Right lobe of liver (tissue), 6 donors: ENCODE results near the gene EPHA6. TPM values are rescaled to one million over a fixed set of nuclear protein-coding genes. Genes with fewer than 3 reads are reported as not detected.

Source experiments
- ATAC-seq, 4 donors: fragments of 200-7000 bp; cut with Tn5 transposase; one replicate each; pipeline ENCODE4 v1.9.1; 2020; ENCODE audit warnings: mild to moderate bottlenecking in 4 of 4, moderate library complexity in 4 of 4
- DNase-seq, 3 donors: peaks; one replicate each; pipeline ENCODE4 v3.0.0-alpha.2; 2020
- H3K27ac ChIP-seq, 3 donors: fragments of 200-600 bp; one replicate each; pipeline ENCODE4 v1.8.0; 2022
- H3K27me3 ChIP-seq, 2 donors: fragments of 200-600 bp; one replicate each; pipeline ENCODE4 v1.8.0; 2022
- H3K36me3 ChIP-seq, 4 donors: fragments of 200-600 bp; sonication (generic) in 1 of 4; one replicate each; pipeline versions ENCODE4 v1.5.1 to v1.8.0; 2017 to 2022; ENCODE audit warnings: control low read depth in 1 of 4
- H3K4me1 ChIP-seq, 4 donors: fragments of 200-600 bp; sonication (generic) in 1 of 4; one replicate each; pipeline versions ENCODE4 v1.5.1 to v1.8.0; 2017 to 2022; ENCODE audit warnings: control low read depth in 1 of 4
- H3K4me3 ChIP-seq, 3 donors: fragments of 200-600 bp; one replicate each; pipeline ENCODE4 v1.8.0; 2022
- H3K9me3 ChIP-seq, 4 donors: fragments of 200-600 bp; sonication (generic) in 1 of 4; one replicate each; pipeline versions ENCODE4 v1.5.1 to v1.8.0; 2017 to 2022; ENCODE audit warnings: control low read depth in 1 of 4
- CTCF ChIP-seq, 4 donors: fragments of 200-600 bp in 3 of 4; fragments of 450-650 bp in 1 of 4; IDR thresholded peaks; one replicate each; pipeline versions ENCODE4 v1.5.1 to v1.8.0; 2016 to 2022; ENCODE audit warnings: antibody characterized with exemption in 4 of 4, mild to moderate bottlenecking in 2 of 4
- POLR2A ChIP-seq: fragments of 450-650 bp; IDR thresholded peaks from one replicate; pipeline ENCODE4 v1.6.1; 2017; ENCODE audit warnings: antibody characterized with exemption, mild to moderate bottlenecking
- WGBS: methylation state at CpG from one replicate; pipeline ENCODE4 v1.1.6; 2018; ENCODE audit warnings: low coverage, low lambda C conversion rate; ENCODE audit not compliant: insufficient coverage; ENCODE audit errors: missing lambda C conversion rate; 5-methylcytosine and 5-hydroxymethylcytosine counted together
- intact Hi-C, 2 donors: fragments of 100-400 bp; cut with DNase I; formaldehyde crosslinking; loops; one replicate each; pipeline versions ENCODE4 v1.11.2 to v1.14.1; 2022
- total RNA-seq, 6 experiments: library from RNA; depleted of rRNA in 2 of 6; stranded (reverse); fragments of >200 nt in 2 of 6; fragmentation: NEBNext Ultra II Directional in 3 of 6; extraction: Animal tissue kit (Norgen Biotek cat#: 25700) in 3 of 6; gene quantifications; one replicate each; pipeline versions ENCODE4 v1.1.0 to v1.2.4, GENCODE V29; 2016 to 2023
- donor health status: DM: no; HTN: yes; CAD: no.
- donor health status: DM: no; HTN: no; CAD: no.
- donor health status: DM: no; HTN: no; CAD: no.
- donor health status: DM: no; HTN: yes; CAD: no.
- donor health status: DM: no; HTN: yes; CAD: no.

The EPHA6 gene
- total RNA-seq, 6 experiments from 2014 or later: not detected

GRCh38 chr3:96833301-96833700 is 18.9 kb downstream of the EPHA6 start:
- DNase-seq: no peak
- TF ChIP-seq CTCF (IDR thresholded peaks at IDR 0.05) (no peak), POLR2A (no peak)
- Histone ChIP-seq H3K27me3 (no peaks in the 10 kb centered on the region), H3K27ac (no peak overlapping the region), H3K36me3 (no peaks in the 10 kb centered on the region), H3K9me3 (no peaks in the 10 kb centered on the region), H3K4me3 (no peak overlapping the region), H3K4me1 (no peaks in the 10 kb centered on the region)
- no peak for ATAC-seq
- intact Hi-C loops: no loop called here

- TF ChIP-seq CTCF (IDR thresholded peaks at IDR 0.05): no peak
- TF ChIP-seq POLR2A: no peak
- H3K4me3 ChIP-seq: no peak overlapping the region
- DNase-seq: no peak
- no peaks in the 10 kb centered on the region for H3K36me3 ChIP-seq
- intact Hi-C loops: no loop called here
- H3K4me1 ChIP-seq: no peaks in the 10 kb centered on the region
- WGBS: 23% methylated on average over 2 of the region's 2 CpGs
- ATAC-seq: no peak
- H3K27me3 ChIP-seq: no peaks in the 10 kb centered on the region
- H3K9me3 ChIP-seq: no peaks in the 10 kb centered on the region
- no peak overlapping the region for H3K27ac ChIP-seq
Measured at GRCh38 chr3:96836153-96836915, 21.9 kb downstream of the EPHA6 start.

- Histone ChIP-seq H3K4me3 (no peak overlapping the region), H3K36me3 (no peaks in the 10 kb centered on the region), H3K4me1 (no peaks in the 10 kb centered on the region), H3K27me3 (no peaks in the 10 kb centered on the region), H3K27ac (no peak overlapping the region), H3K9me3 (no peaks in the 10 kb centered on the region)
- WGBS: 46% methylated on average over 6 of the region's 6 CpGs
- intact Hi-C loops: no loop called here
- ATAC-seq (no peak), DNase-seq (no peak)
- TF ChIP-seq POLR2A (no peak), CTCF (IDR thresholded peaks at IDR 0.05) (no peak)
Measured at GRCh38 chr3:96843505-96844203, 29.3 kb downstream of the EPHA6 start.

GRCh38 chr3:96844204-96844514 is 29.8 kb downstream of the EPHA6 start:
- DNase-seq: no peak
- no peak overlapping the region for H3K27ac ChIP-seq
- intact Hi-C loops: no loop called here
- H3K4me1 ChIP-seq: no peaks in the 10 kb centered on the region
- H3K4me3 ChIP-seq: no peak overlapping the region
- H3K36me3 ChIP-seq: no peaks in the 10 kb centered on the region
- ATAC-seq: no peak
- no peak for TF ChIP-seq POLR2A
- TF ChIP-seq CTCF (IDR thresholded peaks at IDR 0.05): no peak
- H3K27me3 ChIP-seq: no peaks in the 10 kb centered on the region
- no peaks in the 10 kb centered on the region for H3K9me3 ChIP-seq
